A172 (cell line): ENCODE data around the gene PIK3C2B. TPM values are rescaled to one million over a fixed set of nuclear protein-coding genes. Genes with fewer than 3 reads are reported as not detected.

ENCODE experiments used
- total RNA-seq: library from RNA; depleted of rRNA; stranded (reverse); fragments of >200 nt; shearing (Covaris generic); gene quantifications from 2 replicates; pipeline ENCODE4 v1.2.3, GENCODE V29; 2014; rRNA removed

Gene PIK3C2B
- total RNA-seq, 1 experiment from 2014 or later = 2.5 TPM

Other genes starting within 250 kb of the PIK3C2B start
- 0.02 and 0.17 TPM in 2 replicates for gene PLEKHA6, start 134.9 kb downstream of the PIK3C2B start, total RNA-seq
- gene PPP1R15B, start 83.0 kb downstream of the PIK3C2B start, total RNA-seq = 27.8 and 34.5 TPM in 2 replicates
- 16.9 and 50.8 TPM in 2 replicates for gene MDM4, start 21.6 kb upstream of the PIK3C2B start, total RNA-seq
- 2.3 and 2.4 TPM in 2 replicates for gene LRRN2, start 190.9 kb upstream of the PIK3C2B start, total RNA-seq